ENCODE results near the gene RPL12.

DNA sequence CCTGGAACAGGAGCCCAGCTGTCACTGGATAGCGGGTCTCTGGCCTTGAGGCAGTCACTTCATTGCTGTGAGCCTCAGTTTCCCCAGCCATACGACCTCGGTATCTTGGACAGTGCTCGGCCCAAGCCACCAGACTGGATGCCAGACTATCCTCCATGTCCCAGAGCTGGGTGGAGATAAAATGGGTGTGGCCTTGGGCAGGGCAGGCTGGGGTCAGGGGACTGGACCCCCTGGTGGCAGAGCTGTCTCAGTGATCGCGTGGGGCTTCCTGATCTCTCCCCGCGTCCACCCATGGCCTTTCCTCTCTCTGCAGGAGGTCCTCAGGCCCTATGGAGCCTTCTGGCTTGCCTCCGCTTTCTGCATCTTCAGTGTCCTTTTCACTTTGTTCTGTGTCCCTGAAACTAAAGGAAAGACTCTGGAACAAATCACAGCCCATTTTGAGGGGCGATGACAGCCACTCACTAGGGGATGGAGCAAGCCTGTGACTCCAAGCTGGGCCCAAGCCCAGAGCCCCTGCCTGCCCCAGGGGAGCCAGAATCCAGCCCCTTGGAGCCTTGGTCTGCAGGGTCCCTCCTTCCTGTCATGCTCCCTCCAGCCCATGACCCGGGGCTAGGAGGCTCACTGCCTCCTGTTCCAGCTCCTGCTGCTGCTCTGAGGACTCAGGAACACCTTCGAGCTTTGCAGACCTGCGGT, 44.3 kb downstream of the RPL12 start:
- TF ChIP-seq, protein P1, sequence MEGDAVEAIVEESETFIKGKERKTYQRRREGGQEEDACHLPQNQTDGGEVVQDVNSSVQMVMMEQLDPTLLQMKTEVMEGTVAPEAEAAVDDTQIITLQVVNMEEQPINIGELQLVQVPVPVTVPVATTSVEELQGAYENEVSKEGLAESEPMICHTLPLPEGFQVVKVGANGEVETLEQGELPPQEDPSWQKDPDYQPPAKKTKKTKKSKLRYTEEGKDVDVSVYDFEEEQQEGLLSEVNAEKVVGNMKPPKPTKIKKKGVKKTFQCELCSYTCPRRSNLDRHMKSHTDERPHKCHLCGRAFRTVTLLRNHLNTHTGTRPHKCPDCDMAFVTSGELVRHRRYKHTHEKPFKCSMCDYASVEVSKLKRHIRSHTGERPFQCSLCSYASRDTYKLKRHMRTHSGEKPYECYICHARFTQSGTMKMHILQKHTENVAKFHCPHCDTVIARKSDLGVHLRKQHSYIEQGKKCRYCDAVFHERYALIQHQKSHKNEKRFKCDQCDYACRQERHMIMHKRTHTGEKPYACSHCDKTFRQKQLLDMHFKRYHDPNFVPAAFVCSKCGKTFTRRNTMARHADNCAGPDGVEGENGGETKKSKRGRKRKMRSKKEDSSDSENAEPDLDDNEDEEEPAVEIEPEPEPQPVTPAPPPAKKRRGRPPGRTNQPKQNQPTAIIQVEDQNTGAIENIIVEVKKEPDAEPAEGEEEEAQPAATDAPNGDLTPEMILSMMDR (IDR thresholded peaks at IDR 0.05): no peak
- TF ChIP-seq POLR2A (IDR thresholded peaks at IDR 0.05): no peak

Data from lower leg skin (tissue), 3 donors.